Measurements from ENCODE around the gene PIGR. TPM values are rescaled to one million over a fixed set of nuclear protein-coding genes. Genes with fewer than 3 reads are reported as not detected.
A peak's percentile ranks its signal among the peaks of the same experiment; 100 is the strongest.
"Not testable (repeated sequence)": the region's sequence is repeated elsewhere in the genome, so short reads cannot be mapped to it uniquely, and the experiment has no call there.

PIGR gene
- total RNA-seq, 1 experiment from 2014 or later, result 1.4 TPM

DNA sequence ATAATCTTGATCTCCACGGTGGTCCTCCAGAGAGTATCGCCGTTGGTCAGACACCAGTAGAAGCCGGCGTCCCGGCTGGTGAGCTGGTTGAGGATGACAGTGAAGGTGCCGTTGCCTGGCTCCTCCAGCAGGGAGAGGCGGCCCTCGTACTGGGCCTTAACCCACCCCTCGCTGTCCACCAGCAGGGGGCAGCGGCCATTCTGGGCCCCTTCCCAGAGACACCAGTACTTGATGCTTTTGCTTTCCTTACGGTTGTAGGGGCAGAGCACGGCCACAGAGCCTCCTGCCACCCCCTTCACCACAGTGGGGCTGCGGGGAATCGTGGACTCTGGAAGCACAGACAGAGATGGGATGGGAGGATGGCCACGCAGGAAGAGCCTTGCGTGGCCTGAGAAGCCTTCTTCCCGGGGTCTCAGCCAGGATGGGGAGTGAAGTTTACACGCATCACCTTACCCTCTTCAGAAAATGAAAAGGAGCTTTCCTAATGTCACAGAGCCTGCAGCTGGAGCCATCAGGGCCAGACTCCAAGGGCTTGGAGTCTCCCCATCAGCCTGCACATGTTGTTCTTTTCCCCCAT, 10.7 kb downstream of the PIGR start:
- peak; percentile 64 for DNase-seq (ENCODE audit: low spot score)

DNA sequence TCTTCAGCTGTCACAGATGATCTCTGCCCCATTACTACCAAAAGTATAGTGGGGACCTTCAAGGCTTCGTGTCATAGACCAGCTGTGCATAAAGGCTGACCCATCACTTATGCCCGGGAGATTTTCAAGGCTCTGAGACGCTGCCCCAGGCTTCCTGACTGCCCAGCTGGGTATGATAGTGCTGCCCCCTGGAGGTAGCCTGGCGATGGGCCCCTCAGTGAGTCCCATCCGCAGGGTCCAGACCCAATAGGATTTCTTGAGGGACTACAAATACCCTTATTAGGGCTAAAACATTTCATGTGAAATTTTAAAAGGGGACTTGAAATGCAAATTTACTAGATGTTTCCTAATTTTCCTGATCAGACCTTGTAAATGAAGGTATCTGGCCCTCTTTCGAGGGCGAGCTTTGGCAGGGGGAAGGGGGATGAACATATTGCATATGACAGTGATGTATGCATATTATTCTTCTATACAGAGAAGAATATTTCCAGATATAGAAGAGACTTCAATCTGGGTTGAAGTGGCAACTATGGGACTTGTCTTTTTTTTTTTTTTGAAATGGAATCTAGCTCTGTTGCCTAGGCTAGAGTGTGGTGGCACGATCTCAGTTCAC, 12.8 kb downstream of the PIGR start:
- peak; percentile 35 for DNase-seq (ENCODE audit: low spot score)

DNA sequence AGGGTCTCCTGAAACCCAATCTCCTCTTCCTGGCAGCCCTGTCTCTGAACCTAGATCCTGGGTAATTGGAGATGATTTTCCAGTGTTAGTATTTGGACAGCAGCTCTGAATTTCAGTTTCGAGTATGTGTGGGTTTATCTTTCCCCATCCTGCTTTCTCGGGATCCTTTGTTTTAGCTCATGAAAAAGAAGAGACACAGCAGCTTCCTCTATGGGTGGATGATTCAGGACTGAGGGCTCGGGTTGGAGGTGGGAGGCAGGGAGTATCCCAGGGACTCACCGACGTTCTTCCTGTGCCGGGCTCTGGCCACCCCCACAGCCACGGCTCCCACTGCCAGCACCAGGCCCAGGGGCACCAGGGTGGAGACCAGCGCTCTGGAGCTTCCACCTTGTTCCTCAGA, 14.1 kb downstream of the PIGR start:
- DNase-seq (ENCODE audit: low spot score), result no peak

DNA sequence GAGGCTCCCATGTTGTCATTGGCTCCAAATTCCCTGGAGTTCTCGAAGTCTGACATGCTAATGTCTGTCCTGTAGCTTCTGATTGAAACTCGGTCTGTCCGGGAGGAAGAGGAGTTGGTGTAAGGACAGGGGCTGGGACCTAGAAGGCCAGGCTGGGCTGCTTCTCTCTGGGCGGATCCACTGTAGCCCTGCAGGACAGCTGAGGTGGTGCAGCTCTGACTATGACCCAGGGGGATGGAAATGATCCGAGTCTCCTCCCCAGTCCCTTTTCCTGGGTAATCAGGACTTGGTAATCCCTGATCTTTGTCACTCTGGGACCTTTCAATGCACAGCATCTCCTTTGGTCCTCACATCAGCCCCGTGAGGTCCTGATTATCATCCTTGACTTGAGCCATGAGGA, 14.6 kb downstream of the PIGR start:
- DNase-seq (ENCODE audit: low spot score), result no peak

DNA sequence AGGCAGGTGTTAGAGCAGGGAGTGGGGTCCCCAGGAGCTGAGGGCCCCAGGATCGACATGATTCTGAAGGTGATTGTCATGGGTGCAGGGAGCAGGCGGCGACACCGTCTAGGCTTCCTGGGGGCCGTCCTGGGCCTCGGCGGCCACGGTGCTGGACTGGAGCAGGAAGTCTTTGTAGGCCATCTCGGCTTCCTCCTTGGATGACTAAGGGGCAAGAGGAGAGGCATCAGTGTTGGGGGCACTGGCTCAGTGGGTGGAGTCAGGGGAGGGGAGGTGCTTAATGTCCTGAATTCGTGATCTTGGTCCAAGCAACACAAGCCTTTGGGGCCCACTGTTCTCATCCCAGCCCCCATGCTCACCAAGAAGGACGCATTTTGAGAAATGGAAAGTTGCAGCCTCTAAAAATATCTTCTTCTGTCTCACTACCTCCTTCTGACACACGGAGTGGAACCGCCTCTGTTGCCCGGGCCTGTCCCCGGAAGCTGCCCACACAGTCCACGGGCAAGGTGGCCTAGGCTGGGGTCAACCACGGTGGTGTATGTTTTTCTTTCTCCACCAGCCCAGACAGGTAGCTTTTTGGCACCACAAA, 16.0 kb downstream of the PIGR start:
- no peak for DNase-seq (ENCODE audit: low spot score)

DNA sequence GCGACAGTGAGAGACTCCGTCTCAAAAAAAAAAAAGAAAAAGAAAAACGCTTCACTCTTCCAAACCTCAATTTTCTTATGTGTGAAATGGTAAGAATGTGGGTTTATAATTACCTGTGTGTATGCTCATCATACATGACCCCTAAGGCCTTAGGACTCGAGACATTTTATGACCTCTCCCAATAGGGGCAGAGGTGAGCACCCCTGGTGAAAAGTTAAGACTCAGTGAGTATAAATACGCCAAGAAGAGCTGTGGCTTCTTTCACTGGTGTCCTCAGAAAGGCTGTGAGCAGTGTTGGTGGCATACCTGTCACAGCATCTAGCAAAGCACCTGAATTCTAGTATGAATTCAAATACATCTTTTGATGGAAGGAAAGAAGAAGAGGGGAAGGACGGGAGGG, 16.7 kb downstream of the PIGR start:
- no peak for DNase-seq (ENCODE audit: low spot score)

DNA sequence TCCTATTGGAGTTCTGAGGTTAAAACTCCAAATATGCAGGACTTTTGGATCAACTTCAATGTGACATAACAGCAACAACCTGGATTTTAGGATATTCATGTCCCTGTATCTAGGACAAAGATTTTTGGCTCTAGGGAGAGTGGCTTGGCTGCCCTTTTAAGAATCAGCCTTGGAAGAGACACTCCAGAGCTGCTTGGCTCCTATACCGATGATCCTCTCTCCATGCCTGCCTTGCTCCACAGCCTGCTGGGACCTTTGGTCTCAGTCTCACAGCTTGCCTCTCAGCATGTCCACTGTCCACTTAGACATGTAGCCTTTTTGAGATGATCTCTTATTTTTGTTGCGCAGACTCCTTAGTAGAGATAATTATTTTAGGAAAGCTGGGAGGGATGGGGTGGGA, 20.0 kb downstream of the PIGR start:
- no peak for DNase-seq (ENCODE audit: low spot score)

DNA sequence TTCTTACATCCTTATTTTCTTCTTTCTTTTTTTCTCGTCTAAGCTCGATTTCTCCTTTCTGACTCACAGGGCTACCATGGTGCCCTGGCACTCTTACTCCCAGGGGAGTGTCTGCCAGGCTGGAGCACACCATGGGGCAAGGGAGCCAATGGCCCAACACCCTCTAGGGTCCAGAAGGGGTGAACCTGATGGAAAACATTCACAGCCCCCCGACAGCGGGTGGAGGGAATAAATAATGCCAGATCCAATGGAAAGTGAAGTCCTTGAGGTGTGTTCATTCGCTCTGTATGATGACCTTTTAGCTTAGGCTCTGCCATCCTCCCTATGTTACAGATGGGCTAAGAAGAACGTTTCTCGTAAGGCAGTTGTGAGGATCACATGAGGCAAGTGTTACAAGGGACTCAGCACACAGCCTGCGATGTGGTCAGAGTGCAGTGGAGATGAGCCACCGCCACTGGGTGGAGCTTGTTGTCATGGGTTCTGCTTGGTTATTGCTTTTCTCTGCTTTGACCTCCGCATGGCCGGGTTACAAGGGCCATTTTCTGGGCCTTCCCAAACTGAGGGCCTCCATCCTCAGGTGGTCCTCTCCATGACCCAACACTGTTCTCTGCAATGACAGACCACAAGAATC, 21.0 kb downstream of the PIGR start:
- peak; percentile 20 for DNase-seq (ENCODE audit: low spot score)

DNA sequence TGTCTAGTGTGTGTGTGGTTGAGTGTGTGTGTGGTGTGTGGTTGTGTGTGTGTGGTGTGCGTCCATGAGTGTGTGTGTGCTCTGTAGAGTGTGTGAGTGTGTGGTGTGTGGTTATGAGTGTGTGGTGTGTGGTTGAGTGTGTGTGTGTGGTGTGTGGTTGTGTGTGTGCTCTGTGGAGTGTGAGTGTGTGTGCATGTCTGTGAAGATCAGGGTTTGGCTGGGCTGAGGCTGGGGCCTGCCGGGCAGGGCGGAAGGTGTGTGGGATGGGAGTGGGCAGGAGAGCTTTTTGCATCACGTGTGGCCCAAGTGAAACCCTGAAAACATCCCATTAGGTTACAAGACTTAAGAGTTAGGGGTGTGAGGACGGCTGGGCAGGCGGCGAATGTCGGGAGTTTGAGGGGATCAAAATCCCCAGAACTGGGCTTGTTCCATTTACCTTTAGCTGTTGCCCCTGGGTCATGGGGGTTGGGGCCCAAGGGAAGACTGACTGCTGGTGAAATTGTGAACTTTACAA, 21.6 kb downstream of the PIGR start:
- no peak for DNase-seq (ENCODE audit: low spot score)

DNA sequence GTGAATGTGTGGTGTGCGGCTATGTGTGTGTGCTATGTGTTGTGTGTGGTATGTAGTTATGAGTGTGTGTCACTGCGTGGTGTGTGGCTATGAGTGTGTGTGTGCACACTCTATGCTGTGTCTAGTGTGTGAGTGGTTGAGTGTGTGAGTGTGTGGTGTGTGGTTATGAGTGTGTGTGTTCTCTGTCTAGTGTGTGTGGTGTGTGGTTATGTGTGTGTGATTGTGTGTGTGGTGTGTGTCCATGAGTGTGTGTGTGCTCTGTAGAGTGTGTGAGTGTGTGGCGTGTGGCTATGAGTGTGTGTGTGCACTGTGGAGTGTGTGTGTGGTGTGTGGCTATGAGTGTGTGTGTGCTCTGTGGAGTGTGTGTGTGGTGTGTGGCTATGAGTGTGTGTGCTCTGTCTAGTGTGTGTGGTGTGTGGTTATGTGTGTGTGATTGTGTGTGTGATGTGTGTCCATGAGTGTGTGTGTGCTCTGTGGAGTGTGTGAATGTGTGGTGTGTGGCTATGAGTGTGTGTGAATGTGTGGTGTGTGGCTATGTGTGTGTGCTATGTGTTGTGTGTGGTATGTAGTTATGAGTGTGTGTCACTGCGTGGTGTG, 22.2 kb downstream of the PIGR start:
- DNase-seq (ENCODE audit: low spot score), result not testable (repeated sequence)

DNA sequence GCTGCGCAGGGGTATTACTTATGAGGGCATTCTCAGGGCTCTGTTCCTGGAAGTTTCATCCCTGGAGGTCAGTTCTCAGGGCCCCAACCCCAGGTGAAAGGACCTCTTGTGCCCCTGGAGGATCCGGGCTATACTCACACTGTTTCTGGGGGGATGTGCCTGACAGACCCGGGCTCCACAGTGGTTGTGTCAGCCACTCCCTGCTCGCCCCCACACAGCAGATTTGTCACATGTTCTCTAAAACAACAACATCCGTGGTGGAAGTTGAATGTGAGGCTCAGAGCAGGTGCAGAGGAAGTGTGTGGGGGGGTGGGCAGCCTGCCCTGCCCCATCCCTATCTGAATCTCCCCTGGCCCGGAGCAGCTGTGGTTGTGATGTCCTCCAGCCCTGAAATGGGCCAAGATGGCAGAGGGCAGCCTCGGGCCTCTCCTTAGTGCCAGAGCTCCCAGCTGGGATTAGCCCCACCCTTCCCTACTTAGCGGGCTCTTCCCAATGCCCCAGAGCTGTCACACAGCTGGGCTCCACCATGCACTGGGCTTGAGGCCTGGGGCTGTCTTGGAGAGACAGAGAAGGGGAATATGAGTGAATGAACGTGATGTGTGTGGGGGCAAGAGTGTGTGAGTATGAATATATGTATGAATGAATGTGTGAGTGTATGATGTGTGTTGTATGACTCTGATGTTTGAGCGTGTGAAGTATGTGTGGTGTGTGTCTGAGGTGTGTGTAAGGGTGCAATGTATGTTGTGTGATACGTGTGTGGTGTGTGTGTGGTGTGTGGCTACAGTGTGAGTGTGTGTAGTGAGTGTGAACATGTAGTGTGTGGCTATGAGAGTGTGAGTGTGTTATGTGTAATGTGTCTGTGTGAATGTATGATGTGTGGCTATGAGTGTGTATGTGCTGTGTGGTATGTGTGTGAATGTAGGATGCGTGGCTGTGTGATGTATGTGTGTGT, 23.0 kb downstream of the PIGR start:
- no peak for DNase-seq (ENCODE audit: low spot score)

DNA sequence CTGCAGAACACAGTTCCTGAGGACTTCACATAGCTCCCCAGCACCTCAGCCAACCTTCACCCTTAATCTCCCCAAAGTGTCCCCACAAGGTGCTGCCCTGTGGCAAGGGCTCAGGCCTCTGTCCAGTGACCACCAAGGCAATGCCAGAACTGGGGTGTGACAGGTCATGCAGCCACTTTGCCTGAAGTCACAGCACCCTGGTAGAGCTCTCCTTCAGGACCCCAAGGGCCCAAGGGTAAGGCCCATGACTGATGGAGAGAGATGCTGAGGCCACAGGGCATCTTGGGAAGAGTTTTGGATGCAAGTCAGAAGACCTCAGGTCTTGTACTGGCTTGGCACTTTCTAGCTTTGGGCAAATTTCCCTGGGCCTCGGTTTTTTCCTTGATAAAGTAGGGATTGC, 23.7 kb downstream of the PIGR start:
- DNase-seq (ENCODE audit: low spot score), result no peak

DNA sequence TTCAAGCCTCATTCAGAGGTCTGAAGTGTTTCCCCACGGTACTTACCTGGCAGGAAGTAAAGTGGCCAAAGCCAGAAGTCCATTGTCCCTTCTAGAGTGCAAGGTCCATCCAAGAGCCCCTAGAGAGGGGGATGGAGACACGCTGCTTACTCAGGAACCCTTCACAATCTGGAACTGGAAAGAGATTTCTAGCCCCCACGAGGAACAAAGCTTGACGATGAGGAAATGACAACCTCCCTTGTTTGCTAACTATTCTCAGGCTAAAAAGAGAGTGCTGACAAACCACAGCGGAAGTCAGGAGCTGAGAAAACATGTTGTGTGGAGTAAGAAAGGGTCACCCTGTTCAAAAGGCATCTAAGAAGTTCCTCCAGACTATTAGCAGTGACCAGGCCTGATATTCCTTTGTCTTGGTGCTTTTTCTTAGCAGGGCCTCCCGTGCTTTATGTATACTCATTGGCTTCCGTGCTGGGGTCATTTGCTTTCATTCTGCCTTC, 24.4 kb downstream of the PIGR start, which contains the start of gene FCMR:
Gene FCMR (minus strand): TSS at position 170 of the 494 bp plus-strand sequence. CDS start 87 bp downstream, at position 83.
- DNase-seq (ENCODE audit: low spot score), result no peak

DNA sequence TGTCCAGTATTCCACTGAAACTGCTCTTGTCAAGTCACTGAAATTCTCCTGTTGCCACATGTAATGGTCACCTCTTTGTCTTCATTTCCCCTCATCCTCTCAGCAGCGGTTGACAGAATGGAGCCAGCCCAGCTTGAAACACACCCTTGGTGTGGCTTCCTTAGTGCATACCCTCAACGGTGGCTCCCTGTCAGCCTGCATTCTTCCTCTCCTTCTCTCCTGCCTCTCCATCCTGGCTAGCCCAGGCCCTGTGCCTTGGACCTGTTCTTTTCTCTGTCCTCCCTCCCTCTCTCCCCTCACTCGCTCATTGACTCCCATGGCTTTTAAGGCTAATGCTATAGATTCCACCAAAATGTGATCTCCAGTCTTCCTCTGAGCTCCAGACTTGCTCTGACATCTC, 28.2 kb downstream of the PIGR start:
- DNase-seq (ENCODE audit: low spot score), result no peak

DNA sequence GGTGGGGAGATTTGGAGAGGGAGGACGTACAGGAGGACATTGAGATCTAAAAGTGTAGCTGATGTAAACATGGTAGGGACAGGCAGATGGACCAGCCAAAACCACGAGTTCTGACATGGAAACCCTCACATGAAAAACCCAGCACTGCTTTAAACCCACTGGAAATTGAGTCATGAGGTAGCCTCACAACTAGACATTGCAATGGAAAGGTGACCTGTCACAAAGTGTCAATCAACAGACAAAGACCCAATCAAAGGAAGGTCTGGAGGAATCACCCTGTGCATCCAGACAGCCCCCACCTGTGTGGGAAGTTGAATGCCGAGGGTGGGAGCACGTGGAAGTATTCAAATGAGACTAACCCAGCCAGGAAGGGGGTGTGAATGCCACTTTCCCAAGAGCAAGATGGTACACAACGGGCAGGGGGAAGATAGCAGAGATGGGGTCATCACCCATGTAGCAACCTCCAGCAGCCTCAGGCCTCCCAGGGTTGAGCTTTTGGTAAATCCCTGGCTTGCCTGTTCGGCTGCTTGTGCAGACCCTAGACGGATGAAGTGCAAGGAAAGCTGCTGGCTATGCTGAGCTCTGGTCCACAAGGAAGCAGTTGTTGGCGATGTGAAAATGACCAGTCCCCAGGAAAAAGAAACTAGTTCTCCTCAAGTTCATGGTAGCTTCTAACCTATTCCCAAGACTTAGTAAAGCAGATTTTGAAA, 30.1 kb downstream of the PIGR start:
- no peak for DNase-seq (ENCODE audit: low spot score)

DNA sequence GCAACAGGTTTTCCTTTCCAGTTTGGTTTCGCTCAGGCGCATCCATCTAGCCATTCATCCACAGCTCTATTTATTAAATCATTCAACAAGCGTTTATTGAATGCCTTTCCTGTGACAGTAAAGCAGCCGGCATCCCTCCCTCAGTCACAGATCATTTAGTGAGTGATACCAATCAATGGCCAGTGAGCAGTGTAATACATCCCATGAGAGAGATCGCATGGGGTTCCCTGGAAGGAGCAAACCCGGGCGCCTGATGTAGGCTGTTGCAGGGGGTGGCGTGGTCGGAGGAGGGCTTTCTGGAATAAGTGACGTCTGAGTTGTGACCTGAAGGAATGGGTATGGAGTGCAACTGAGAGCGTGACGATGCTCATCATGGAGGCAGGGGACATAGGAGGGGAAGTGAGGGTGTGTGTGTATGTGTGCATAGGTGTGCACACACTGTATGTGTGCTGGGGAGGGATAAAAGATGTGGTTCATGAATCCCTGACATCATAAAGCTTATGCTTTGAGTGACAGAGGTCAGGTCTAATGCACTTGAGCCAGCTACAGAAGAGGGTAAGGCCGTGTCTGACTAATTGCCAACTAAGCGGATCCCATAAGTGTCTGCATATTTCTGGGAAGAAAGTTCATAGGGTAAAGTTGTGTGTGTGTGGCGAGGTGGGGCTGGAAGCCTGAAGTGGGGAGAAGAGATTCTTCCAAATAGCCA, 31.1 kb downstream of the PIGR start:
- no peak for DNase-seq (ENCODE audit: low spot score)

DNA sequence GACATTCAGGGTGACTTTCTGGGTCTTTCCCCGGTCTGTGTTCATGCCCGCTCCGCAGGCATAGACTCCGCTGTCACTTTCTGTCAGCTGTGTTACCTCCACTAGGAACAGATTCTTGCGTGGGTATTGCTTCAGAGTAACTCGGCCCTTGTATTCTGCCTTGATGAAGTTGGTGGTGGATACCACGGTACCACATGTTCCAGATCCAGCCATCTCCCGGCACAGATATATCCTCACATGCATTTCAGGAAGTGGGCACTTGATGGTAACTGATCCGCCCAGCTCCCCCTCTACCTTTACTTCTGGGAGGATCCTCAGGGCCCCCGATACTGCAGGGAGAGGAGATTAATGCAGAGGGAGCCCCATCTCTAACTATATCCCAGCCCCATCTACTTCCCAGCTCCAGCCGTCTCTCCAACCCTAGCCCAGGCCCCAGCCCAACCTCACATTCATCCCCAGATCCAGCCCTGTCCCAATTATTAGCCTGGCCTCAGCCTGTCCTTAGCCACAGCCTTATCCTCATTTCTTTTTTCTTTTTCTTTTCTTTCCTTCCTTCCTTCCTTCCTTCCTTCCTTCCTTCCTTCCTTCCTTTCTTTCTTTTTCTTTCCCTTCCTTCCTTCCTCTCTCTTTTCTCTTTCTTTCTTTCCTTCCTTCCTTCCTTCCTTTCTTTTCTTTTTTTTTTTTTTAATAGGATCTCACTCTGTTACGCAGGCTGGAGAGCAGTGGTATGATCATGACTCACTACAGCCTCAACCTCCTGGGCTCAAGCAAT, 32.3 kb downstream of the PIGR start:
- no peak for DNase-seq (ENCODE audit: low spot score)

DNA sequence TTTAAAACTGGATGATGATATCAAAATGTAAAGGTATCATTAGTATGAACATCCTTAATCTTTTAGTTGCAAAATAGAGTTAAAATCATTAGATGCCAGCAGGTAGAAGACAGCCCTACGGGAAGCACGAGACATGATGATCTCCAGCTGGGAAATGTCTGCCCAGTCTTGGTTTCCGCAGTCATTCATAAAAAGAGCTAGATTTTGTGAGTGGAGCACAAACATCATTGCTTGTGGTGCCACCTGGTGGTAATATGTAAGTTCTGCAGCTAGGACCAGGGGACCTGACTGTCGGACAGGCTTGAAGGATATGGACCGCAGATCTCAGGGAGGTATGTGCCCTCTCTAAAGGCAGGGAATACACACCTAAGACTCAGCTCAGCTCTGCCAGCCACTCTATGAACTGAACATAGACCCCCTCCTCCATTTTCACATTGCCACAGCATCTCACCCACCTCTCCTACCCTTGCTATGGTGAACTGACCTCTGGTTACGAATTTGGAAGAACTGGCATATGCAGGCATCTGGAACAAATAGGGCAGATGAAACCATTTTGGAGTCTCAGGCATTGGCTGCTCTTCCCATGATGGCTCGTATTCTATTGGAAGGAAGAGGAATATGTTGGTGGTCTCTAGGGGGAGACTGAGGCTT, 33.7 kb downstream of the PIGR start:
- peak; percentile 94 for DNase-seq (ENCODE audit: low spot score)
